A549 (cell line): Measurements from ENCODE around the gene FOXE1.

Experiments
- BHLHE40 ChIP-seq: IDR thresholded peaks from 2 replicates; pipeline ENCODE4 v1.6.1; 2012; ENCODE audit warnings: low read depth, low read length, inconsistent platforms
- CBX8 ChIP-seq: fragments of 200-600 bp; sonication (generic); IDR thresholded peaks from 2 replicates; pipeline ENCODE4 v1.6.1; 2016
- JUNB ChIP-seq: fragments of >200 bp; sonication (Bioruptor Twin); formaldehyde crosslinking; IDR thresholded peaks from 2 replicates; pipeline ENCODE4 v1.6.1; 2016
- KDM5A ChIP-seq: fragments of 200-600 bp; sonication (generic); IDR thresholded peaks from 2 replicates; pipeline ENCODE4 v1.6.1; 2016; ENCODE audit warnings: antibody characterized with exemption, mild to moderate bottlenecking
- TF ChIP-seq, protein P1 (sequence below): fragments of >200 bp; sonication (Bioruptor Twin); formaldehyde crosslinking; IDR thresholded peaks from 3 replicates; pipeline ENCODE4 v1.5.1; 2016
- TF ChIP-seq, protein P2 (sequence below): fragments of 200-600 bp; sonication (generic); IDR thresholded peaks from 2 replicates; pipeline ENCODE4 v1.6.1; 2016; ENCODE audit warnings: antibody characterized with exemption, mild to moderate bottlenecking, moderate library complexity
- TF ChIP-seq, protein P3 (sequence below): fragments of 250-450 bp; sonication (Bioruptor Pico); IDR thresholded peaks from 2 replicates; pipeline ENCODE4 v1.5.0; 2020; ENCODE audit warnings: low read depth, mild to moderate bottlenecking, moderate library complexity

DNA sequence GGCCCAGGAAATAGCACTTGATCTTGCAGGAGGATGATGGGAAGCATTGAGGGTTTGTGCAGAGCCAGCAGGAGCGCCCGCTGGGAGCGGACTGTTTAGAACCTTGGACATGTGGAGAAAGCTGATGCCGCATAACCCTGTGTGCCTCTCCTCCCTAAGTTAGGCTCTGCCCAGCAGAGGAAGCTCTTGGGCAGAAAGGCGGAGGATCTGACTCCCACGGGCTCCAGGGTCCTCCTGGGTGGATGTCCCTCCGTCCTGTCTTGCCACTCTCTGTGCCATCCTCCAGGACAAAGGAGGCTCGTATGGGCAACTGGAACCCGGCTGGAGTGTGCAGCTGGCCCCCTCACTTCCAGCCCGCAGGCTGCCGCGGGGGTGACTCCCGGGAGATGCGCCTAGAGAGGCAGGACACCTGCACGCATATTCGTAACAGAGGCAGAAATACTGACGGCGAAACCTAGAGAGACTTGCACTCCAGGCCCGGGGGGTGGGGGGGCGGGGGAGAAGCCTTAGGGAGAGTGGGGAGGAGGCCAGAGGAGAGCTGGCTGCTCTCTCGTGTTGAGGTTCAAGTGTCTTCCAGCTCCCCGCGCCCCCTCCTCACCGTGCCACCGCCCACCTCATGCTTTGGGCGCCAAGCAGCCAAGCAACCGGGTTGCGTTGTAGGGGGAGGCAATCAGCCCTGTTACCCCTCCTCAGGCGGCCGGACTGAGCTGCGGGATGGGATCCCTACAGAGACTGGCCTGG is 5.4 kb upstream of the FOXE1 start:
- TF ChIP-seq, protein P1, sequence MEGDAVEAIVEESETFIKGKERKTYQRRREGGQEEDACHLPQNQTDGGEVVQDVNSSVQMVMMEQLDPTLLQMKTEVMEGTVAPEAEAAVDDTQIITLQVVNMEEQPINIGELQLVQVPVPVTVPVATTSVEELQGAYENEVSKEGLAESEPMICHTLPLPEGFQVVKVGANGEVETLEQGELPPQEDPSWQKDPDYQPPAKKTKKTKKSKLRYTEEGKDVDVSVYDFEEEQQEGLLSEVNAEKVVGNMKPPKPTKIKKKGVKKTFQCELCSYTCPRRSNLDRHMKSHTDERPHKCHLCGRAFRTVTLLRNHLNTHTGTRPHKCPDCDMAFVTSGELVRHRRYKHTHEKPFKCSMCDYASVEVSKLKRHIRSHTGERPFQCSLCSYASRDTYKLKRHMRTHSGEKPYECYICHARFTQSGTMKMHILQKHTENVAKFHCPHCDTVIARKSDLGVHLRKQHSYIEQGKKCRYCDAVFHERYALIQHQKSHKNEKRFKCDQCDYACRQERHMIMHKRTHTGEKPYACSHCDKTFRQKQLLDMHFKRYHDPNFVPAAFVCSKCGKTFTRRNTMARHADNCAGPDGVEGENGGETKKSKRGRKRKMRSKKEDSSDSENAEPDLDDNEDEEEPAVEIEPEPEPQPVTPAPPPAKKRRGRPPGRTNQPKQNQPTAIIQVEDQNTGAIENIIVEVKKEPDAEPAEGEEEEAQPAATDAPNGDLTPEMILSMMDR: no peak
- TF ChIP-seq CBX8 (no peak), KDM5A (no peak), JUNB (no peak), BHLHE40 (no peak)
- TF ChIP-seq, protein P2, sequence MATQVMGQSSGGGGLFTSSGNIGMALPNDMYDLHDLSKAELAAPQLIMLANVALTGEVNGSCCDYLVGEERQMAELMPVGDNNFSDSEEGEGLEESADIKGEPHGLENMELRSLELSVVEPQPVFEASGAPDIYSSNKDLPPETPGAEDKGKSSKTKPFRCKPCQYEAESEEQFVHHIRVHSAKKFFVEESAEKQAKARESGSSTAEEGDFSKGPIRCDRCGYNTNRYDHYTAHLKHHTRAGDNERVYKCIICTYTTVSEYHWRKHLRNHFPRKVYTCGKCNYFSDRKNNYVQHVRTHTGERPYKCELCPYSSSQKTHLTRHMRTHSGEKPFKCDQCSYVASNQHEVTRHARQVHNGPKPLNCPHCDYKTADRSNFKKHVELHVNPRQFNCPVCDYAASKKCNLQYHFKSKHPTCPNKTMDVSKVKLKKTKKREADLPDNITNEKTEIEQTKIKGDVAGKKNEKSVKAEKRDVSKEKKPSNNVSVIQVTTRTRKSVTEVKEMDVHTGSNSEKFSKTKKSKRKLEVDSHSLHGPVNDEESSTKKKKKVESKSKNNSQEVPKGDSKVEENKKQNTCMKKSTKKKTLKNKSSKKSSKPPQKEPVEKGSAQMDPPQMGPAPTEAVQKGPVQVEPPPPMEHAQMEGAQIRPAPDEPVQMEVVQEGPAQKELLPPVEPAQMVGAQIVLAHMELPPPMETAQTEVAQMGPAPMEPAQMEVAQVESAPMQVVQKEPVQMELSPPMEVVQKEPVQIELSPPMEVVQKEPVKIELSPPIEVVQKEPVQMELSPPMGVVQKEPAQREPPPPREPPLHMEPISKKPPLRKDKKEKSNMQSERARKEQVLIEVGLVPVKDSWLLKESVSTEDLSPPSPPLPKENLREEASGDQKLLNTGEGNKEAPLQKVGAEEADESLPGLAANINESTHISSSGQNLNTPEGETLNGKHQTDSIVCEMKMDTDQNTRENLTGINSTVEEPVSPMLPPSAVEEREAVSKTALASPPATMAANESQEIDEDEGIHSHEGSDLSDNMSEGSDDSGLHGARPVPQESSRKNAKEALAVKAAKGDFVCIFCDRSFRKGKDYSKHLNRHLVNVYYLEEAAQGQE: no peak
- TF ChIP-seq, protein P3, sequence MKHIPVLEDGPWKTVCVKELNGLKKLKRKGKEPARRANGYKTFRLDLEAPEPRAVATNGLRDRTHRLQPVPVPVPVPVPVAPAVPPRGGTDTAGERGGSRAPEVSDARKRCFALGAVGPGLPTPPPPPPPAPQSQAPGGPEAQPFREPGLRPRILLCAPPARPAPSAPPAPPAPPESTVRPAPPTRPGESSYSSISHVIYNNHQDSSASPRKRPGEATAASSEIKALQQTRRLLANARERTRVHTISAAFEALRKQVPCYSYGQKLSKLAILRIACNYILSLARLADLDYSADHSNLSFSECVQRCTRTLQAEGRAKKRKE: no peak
